Liver (tissue), 3 donors: ENCODE data around the gene THADA.

ENCODE experiments used
- CTCF ChIP-seq: fragments of 150-350 bp; IDR thresholded peaks from 2 replicates; pipeline ENCODE4 v1.5.1; 2017; ENCODE audit warnings: improper control_type of control experiment, low read depth, low read length; ENCODE audit not compliant: missing input control
- RXRA ChIP-seq, 2 donors: IDR thresholded peaks; 2 replicates each; pipeline ENCODE4 v1.6.1; 2017 to 2018; ENCODE audit warnings: antibody characterized with exemption in 2 of 2, mild to moderate bottlenecking in 1 of 2
- donor health status: healthy.
- donor health status: healthy.

GRCh38 chr2:43250015-43250414 lies 345.8 kb downstream of the THADA start:
- TF ChIP-seq RXRA (IDR thresholded peaks at IDR 0.05): no peak
- no peak for TF ChIP-seq CTCF
